ENCODE data around the gene SYNE1.
"Not testable (repeated sequence)": the region's sequence is repeated elsewhere in the genome, so short reads cannot be mapped to it uniquely, and the experiment has no call there.

The SYNE1 gene

DNA sequence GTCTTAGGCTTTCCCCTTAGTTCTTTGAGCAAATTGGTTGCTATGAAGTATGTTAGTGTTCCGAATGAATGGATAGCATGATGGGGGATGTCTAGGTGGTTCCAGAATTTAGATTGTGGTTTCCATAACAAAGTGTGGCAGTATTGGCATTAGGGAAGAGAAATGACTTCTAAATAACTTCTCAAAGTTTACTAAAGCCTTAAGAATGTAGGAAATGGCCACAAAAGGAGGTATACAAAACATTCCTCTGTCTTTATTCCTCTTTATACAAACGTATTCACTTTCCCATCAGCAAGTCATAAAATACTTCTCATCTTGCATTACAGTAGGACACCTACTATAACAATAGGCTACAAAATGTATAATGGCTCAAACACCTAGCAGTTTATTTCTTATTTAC, 550.1 kb downstream of the SYNE1 start:
- no peak for DNase-seq

DNA sequence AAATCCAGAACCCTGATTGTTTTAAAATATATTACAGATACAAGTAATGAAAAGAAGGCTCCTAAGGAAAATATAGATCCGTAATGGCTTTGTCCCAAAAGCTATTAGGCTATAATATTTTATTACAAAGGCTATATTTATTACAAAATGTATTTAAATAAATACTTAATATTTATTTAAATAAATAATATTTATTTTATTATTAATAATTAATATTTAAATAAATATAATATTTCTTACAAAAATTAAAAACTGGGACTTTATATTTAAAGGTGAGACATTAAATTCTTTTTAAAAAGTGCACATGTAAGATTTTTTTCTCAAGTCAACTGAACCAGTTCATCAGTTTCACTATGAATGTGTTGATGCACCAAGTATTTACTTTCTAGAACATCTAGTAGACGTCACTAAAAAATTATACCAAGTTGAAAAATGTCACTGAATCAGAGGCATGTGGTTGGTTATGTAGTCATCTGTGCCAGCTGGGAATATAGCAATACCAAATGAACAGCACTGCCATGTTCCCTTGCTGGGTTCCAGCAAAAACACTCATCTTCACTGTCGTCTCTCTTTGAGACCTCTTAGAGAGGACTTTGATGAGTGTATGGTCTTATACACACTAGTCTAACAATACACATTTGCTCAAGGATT, 550.8 kb downstream of the SYNE1 start:
- no peak for DNase-seq

DNA sequence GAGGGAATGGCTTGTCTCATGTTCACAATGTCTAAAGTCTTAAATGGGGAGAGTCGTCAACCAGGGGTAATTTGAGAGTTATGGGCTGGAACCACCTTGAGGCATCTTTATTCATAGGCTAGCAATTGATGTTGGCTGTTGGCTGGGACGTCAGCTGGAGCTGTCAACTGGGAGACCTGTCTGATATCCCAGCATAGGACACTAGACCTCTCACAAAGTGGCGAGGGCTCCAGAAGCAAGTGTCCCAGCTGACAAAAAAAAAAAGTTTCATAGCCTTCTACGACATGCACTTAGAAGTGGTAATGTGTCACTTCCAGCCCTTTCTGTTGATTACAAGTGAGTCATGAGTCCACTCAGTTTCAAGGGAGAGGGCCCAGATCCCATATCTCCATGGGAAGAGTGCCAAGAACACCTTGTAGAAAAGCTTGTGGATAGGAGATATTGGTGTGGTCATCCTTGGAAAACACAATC, 551.7 kb downstream of the SYNE1 start:
- no peak for DNase-seq

DNA sequence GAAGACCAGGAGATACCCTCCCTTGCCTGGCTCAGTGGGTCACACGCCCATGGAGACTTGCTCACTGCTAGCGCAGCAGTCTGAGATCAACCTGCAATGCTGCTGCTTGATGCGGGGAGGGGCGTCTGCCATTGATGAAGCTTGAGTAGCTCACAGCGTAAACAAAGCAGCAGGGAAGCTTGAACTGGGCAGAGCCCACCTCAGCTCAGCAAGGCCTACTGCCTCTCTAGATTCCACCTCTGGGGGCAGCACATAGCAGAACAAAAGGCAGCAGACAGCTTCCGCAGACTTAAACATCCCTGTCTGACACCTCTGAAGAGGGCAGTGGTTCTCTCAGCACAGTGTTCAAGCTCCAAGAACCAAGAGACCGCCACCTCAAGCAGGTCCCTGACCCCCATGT, 558.4 kb downstream of the SYNE1 start:
- DNase-seq = no peak

DNA sequence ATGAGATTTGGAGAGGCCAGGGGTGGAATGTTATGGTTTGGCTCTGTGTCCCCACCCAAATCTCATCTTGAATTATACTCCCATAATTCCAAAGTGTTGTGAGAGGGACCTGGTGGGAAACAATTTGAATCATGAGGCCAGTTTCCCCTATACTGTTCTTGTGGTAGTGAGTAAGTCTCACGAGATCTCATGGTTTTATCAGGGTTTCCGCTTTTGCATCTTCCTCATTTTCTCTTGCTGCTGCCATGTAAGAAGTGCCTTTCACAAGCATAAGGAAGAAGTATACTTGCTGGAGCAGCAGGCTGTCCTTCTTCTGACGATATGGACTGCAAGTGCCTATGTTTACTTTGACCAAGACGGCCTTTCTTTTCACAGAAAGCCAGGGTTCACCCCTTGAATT, 559.2 kb downstream of the SYNE1 start:
- no peak for DNase-seq

DNA sequence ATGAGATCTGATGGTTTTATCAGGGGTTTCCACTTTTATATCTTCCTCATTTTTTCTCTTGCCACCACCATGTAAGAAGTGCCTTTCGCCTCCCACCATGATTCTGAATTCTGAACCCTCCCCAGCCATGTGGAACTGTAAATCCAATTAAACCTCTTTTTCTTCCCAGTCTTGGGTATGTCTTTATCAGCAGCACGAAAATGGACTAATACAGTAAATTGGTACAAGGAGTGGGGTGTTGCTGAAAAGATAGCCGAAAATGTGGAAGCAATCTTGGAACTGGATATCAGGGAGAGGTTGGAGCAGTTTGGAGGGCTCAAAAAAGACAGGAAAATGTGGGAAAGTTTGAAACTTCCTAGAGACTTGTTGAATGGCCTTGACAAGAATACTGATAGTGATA, 560.9 kb downstream of the SYNE1 start:
- DNase-seq = not testable (repeated sequence)

DNA sequence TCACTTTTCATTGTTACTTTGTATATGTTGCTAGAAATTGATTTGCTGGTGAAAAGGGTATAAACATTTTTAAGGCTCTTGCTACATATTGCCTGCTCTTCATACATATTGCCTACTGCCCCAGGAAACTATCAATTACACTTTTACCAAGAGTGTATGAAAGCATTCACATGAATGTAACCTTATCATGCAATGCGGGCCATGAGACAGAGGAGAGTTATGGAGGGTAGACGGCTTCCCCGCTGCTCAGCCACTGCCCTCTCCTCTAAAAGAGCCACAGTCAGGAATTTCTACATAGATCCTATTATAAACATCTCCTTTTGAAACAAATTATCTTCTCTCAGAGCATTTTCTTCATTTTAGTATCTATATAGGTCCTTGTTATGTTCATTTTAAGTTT, 565.3 kb downstream of the SYNE1 start:
- DNase-seq = no peak
